Vagina (tissue), 2 donors: ENCODE data around the gene RPTOR.

Experiments
- POLR2A ChIP-seq, 2 donors: fragments of 450-650 bp; IDR thresholded peaks; one replicate each; pipeline ENCODE4 v1.6.1; 2017; ENCODE audit warnings: antibody characterized with exemption in 2 of 2, mild to moderate bottlenecking in 2 of 2, moderate library complexity in 2 of 2
- POLR2AphosphoS5 ChIP-seq, 2 donors: sonication (generic); formaldehyde crosslinking; IDR thresholded peaks; one replicate each; pipeline ENCODE4 v1.9.0; 2017; ENCODE audit warnings: antibody characterized with exemption in 2 of 2, mild to moderate bottlenecking in 2 of 2, low read depth in 1 of 2; ENCODE audit not compliant: insufficient read depth in 1 of 2

GRCh38 chr17:80848449-80849102 lies 303.9 kb downstream of the RPTOR start:
- no peak for TF ChIP-seq POLR2AphosphoS5 (IDR thresholded peaks at IDR 0.05; ENCODE audit: insufficient read depth in 1 of 2, low read depth in 1 of 2)
- TF ChIP-seq POLR2A (IDR thresholded peaks at IDR 0.05), result no peak
